Measurements from ENCODE around the gene MUC3A.
"Not testable (repeated sequence)": the region's sequence is repeated elsewhere in the genome, so short reads cannot be mapped to it uniquely, and the experiment has no call there.

MUC3A gene, protein sequence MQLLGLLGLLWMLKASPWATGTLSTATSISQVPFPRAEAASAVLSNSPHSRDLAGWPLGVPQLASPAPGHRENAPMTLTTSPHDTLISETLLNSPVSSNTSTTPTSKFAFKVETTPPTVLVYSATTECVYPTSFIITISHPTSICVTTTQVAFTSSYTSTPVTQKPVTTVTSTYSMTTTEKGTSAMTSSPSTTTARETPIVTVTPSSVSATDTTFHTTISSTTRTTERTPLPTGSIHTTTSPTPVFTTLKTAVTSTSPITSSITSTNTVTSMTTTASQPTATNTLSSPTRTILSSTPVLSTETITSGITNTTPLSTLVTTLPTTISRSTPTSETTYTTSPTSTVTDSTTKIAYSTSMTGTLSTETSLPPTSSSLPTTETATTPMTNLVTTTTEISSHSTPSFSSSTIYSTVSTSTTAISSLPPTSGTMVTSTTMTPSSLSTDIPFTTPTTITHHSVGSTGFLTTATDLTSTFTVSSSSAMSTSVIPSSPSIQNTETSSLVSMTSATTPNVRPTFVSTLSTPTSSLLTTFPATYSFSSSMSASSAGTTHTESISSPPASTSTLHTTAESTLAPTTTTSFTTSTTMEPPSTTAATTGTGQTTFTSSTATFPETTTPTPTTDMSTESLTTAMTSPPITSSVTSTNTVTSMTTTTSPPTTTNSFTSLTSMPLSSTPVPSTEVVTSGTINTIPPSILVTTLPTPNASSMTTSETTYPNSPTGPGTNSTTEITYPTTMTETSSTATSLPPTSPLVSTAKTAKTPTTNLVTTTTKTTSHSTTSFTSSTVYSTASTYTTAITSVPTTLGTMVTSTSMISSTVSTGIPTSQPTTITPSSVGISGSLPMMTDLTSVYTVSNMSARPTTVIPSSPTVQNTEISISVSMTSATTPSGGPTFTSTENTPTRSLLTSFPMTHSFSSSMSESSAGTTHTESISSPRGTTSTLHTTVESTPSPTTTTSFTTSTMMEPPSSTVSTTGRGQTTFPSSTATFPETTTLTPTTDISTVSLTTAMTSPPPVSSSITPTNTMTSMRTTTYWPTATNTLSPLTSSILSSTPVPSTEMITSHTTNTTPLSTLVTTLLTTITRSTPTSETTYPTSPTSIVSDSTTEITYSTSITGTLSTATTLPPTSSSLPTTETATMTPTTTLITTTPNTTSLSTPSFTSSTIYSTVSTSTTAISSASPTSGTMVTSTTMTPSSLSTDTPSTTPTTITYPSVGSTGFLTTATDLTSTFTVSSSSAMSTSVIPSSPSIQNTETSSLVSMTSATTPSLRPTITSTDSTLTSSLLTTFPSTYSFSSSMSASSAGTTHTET (N-terminal part only)

DNA sequence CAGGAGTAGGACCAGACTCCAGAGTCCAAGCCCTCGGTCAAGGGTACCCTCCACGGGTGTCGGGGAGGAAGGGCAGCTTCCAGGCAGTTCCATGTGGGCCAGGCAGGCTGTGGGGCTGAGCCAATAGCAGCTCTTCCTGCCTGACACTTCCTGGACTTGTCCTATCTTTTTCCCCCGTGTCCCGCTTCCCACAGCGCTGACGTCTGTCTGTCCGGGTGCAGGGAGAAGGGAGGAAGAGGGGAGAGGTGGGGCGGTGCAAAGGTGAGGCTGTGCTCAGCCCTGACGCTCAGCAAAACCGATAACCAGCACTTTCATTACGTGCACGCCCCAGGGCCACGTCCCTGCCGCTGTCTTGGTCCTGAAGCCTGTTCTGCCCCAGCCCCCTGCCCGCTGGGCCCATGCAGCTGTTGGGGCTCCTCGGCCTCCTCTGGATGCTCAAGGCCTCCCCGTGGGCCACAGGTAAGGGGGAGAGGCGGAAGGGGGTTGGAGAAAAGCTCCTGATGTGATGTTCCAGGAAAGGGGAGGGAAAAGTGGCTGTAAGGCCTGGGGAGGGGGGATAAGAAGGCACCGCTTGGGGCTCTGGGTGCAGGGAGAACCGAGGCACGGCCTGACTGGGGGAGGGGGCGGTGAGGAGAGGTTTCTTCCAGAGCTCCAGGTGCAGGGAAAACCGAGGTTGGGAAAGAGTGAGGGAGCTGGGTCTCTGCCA lies at the start of gene MUC3A:
Gene MUC3A (plus strand): TSS at position 308 of the 706 bp plus-strand sequence. CDS start 91 bp downstream, at position 399.
- DNase-seq = no peak

DNA sequence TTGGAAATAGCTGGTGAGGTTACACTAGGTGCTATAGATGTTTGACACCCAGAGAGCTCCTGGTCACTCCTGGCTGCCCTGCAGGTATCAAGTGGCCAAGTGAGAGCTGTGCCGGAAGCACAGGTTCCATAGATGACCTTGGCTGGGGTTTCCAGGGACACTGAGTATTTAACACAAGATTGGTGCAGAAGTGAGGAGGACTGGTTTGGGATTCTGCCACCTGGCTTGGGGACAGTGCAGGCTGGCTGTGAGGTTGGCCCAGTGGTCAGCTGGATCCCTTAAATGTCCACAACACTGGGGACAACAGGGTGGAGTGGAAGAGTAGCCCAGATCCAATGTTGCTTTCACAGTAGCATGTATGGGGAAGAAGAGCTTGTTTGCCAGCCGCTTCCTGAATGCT lies 48.4 kb upstream of the MUC3A start:
- DNase-seq = no peak

DNA sequence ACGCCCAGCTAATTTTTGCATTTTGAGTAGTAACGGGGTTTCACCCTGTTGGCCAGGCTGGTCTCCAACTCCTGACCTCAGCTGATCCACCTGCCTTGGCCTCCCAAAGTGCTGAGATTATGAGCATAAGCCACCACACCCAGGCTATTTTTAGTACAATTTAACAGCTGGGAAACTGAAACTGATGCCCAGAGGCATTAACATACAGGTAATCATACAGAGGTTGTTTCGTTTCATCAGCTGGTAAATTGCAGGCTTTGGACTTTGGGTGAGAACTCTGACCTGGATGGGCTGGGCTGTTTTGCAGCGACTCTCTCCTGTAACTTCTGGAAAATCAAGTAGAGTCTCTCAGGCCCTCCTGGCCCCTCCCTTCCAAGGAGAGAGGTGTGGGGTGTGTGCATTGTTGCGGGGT lies 47.4 kb upstream of the MUC3A start:
- no peak for DNase-seq

DNA sequence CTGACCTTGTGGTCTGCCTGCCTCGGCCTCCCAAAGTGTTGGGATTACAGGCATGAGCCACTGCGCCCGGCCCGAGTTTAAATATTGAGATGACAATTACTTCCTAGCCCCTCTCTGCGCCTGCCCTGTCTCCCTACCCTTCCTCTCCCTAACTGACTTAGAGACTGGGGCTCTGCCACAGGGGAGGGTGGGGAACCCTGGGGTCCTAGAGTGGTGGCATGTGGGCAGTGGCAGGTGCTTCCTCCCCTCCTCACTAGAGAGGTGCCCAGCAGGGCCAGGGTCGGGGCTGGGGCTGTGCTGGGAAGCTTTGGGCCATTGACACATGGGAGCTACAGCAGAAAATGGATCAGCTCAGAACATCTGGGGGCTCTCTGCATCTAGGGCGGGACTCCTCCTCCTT lies 46.7 kb upstream of the MUC3A start:
- no peak for DNase-seq

DNA sequence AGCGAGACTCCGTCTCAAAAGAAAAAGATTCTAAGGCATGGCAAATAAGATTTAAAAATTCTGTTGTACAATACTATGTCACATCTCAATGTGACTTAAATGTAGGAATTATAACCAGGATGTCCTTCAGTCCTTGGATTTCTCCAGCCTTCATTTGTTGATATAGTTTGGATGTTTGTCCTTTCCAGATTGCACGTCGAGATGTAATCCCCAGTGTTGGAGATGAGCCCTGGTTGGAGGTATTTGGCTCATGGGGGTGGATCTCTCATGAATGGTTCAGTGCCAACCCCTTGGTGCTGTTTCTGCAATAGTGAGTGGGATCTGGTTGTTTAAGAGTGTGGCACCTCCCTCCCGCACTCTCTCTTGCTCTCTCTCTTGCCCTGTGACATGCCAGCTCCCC lies 40.8 kb upstream of the MUC3A start:
- DNase-seq = no peak

DNA sequence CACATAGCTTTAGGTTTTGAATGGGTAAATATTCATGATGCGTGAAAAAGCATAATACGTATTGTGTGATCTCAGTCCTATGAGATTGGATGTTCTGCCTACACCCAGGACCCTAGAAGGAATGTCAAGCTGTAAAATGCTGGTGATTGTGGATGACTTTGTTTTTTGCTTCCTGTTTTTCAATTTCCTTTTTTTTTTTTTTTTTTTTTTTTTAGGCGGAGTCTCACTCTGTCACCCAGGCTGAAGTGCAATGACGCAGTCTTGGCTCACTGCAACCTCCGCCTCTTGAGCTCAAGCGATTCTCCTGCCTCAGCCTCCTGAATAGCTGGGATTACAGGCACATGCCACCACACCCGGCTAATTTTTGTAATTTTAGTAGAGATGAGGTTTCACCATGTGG lies 38.9 kb upstream of the MUC3A start:
- not testable (repeated sequence) for DNase-seq

DNA sequence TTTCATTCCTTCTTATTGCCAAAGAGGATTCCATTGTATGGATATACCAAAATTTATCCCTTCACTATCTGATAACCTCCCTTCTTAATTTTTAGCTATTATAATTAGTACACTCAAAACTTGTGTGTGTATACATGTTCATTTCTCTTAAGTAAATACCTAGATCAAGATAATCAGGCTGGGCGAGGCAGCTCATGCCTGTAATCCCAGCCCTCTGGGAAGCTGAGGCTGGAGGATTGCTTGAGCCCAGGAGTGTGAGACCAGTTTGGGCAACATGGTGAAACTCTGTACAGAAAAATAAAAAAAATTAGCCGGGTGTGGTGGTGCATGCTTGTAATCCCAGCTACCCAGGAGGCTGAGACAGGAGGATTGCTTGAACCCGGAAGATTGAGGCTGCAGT lies 37.9 kb upstream of the MUC3A start:
- no peak for DNase-seq

DNA sequence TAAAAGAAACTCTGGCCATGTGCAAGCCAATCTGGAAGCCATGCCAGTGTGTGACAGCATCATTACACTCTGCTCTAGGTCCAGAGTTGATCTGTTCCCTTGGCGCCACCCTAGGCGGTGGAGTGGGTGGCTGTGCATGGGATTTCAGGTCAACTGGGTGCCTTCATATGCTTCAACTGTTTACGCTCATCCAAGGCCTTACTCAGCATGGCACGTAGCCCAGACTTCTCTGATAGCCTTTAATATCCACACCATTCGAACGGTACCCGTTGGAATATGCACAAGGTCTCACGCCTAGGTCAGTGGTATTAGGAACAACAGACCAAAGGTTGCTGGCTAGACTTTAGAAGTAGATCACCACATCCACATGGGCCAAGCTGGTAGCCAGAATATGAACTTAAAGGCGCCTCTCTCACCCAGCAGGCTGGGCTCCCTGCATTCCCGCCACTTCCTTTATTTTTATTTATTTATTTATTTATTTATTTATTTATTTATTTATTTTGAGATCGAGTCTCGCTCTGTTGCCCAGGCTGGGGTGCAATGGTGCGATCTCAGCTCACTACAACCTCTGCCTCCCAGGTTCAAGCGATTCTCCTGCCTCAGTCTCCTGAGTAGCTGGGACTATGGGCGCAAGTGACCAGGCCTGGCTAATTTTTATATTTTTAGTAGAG lies 35.0 kb upstream of the MUC3A start:
- no peak for DNase-seq

DNA sequence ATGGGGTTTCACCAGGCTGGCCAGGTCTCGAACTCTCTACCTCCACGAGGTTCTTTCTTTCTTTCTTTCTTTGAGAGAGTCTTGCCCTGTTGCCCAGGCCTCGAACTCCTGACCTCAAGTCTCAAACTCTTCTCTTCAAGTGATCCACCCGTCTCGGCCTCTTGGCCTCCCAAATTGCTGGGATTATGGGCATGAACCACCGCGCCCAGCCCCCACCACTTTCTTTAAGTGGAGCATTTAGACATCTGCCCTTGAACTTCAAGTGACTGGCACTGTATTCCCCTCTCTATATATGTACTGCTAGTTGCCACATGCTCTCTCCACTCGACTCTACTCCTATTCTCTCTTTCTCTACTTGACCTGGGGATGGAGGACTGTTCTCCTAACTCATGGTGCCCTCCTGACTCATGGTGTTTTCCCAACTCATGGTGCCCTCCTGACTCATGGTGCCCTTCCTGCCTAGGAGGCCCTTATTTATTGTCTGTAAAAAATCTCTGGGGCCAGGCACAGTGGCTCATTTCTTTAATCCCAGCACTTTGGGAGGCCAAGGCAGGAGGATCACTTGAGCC lies 34.4 kb upstream of the MUC3A start:
- no peak for DNase-seq

DNA sequence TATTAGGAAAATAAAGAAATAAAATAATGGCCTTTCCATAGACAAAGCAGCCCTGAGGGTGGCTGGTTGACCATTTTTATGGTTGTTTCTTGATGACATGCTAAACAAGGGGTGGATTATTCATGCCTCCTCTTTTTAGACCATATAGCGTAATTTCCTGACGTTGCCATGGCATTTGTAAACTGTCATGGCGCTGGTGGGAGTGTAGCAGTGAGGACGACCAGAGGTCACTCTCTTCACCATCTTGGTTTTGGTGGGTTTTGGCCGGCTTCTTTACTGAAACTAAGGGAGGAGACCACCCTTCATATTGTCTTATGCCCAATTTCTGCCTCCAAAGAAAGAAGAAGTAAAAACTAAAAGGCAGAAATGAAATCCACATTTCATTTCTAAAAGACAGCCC lies 30.0 kb upstream of the MUC3A start:
- DNase-seq = not testable (repeated sequence)

DNA sequence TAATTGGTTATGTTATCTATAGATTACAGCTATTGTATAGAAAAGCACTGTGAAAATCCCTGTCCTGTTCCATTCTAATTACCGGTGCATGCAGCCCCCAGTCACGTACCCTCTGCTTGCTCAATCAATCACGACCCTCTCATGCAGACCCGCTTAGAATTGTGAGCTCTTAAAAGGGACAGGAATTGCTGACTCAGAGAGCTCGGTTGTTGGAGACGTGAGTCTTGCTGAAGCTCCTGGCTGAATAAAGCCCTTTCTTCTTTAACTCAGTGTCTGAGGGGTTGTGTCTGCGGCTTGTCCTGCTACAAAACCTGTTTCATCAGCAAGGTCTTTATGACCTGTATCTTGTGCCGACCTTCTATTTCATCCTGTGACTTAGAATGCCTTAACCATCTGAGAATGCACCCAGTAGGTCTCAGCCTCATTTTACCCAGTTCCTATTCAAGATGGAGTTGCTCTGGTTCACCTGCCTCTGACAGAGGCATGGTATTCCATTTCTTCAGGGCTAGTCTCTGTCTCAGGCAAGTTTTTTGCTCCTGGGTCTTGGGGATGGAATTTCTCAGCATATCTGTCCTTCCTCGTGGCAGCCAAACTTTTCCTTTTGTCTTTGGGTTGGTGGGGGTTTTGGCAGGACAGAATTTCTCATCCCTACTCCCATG lies 29.4 kb upstream of the MUC3A start:
- not testable (repeated sequence) for DNase-seq

DNA sequence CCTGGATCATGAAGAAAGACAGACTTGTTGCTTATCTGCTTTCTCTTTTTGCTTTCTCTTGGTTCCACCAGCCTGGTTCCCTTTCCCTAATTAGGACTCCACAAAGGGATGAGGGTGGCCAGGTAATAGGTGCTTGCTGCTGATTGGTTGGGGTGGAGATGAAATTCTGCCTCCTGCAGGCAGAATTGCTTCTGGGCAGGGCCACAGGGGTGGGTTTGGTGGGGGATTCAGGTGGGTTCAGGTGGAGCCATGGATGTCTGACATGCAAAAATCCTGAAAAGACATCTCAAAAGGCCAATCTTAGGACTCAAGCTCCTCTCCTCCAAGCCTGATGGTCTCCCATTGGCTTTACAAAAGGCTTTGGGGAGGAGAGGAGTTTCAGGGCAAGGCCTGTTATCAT lies 28.3 kb upstream of the MUC3A start:
- no peak for DNase-seq

DNA sequence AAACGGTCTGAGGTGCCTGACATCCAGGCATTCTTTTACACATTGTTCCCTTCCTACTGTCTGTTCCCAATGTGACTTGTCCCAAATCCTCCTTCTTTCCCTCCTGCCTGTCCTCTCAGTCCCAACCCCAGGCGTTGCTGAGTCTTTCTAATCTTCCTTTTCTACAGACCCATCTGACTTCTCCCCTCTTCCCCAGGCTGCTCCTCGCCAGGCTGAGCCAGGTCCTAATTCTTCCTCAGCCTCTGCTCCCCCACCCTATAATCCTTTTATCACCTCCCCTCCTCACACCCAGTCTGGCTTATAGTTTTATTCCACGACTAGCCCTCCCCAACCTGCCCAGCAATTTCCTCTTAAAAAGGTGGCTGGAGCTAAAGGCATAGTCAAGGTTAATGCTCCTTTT lies 25.7 kb upstream of the MUC3A start:
- DNase-seq = not testable (repeated sequence)

DNA sequence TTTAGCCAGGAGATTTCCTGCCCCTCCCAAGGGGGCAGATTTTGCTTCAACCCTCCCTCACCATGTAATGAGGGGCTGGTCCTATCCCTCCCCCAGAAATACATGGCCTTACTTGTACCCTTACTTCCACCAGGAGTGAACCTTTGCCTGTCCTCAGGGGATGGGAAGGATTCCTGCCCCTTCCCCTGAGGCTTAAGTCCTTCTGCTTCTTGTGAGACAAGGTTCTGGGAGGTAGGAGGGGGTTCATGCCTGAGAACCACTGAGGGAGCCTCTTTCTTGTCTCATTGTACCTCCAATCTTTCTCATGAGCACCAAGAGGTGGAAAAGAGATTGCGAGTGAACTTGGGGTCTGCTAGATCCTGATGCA lies 19.5 kb upstream of the MUC3A start:
- no peak for DNase-seq

DNA sequence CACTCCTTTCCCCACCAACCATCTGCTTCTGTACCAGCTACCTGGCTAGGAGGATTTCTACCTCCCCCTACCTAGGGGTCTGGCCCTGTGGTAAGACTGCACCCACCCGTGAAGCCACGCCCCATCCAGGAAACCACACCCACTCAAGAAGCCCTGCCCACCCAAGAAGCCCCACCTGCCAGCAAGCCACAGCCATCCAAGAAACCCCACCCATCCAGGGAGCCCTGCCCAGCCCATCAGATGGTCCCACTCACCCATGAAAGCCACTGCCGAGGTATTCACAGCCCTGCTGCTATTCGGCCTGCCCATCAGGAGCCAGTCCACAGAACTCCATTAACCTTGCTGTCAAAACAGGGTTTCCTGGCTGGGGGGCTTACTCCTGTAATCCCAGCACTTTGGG lies 15.6 kb upstream of the MUC3A start:
- DNase-seq = no peak

DNA sequence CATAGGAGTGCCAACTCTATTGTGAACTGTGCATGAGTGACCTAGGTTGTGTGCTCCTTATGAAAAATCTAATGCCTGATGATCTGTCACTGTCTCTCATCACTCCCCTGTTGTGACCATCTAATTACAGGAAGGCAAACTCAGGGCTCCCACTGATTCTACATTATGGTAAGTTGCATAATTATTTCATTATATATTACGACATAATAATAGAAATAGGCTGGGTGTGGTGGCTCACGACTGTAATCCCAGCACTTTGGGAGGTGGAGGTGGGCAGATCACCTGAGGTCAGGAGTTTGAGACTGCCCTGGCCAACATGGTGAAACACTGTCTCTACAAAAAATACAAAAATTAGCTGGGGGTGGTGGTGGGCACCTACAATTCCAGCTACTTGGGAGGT lies 14.0 kb upstream of the MUC3A start:
- DNase-seq = not testable (repeated sequence)

DNA sequence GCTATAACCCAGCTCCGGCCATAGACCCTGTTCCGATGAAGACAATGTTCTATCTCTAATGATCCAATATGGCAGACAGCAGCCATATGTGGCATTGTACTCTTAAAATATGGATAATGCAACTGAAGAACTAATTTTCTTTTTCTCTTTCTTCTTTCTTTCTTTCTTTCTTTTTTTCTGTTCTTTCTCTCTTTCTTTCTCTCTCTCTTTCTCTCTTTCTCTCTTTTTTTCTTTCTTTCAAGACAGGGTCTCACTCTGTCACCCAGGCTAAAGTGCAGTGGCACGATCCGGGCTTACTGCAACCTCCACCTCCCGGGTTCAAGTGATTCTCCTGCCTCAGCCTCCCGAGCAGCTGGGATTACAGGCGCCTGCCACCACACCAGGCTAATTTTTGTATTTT lies 13.2 kb upstream of the MUC3A start:
- DNase-seq = not testable (repeated sequence)

DNA sequence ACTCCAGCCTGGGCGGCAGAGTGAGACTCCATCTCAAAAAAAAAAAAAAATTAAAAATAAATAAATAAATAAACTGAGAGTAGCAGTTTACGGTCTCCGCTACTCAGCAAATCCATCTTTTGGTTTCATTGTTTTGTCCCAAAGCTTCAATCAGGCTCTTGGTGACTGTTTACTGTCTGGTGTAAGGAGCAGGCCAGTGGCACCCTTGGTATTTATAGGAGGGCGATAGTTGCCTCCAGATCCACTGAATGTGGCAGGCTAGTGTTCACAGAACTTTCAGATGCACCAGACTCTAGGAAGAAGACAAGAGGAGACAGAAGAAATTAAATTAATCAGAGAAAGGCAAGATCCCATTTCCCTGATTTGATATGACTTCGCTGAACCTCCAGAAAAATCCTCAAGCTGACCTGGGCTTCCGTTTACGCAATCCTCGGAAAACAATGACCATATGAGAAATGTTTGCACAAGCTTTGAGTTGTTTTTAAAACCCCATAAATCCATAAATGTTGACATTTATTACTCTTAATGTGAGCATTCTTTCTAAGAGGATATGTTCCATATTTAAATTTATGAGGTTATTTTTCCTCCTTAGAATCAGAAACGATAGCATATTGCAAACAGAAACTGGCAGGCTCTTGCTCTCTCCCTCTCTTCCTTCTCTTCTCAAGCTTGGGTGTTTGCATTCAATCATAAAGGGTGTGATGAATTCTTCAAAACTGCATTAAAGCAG lies 7.1 kb upstream of the MUC3A start:
- DNase-seq = no peak

DNA sequence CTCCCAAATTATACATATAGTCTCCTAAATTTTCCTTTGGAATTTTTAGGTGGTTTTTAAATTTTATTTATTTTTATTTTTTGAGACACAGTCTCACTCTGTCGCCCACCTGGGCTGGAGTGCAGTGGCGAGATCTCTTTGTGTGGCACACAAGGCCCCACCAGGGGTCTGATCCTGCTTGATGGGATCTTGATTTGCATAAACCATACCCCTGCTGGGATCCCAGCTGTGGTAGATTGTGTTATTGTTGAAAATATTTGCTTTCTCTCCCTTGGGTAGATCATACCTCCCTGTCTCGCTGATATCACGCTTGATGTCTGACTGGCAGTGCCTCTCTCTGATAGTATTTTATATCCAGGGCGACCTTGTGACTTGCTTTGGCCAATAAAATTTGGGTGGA lies 5.6 kb upstream of the MUC3A start:
- no peak for DNase-seq

DNA sequence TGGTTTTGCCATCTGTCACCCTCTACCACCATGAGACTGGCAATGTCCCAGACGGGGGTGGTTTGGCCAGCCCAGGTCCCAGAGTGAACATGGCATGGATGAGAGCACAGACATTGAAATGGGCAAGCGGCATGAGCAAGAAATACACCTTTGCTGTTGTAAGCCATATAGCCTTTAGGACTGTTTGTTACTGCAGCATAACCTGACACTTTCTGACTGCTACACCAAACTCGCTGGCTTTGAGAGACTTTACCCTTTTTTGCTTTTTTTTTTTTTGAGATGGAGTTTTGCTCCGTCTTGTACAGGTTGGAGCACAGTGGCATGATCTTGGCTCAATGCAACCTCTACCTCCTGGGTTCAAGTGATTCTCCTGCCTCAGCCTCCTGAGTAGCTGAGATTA lies 5.2 kb upstream of the MUC3A start:
- DNase-seq = no peak

Data from activated T-cell treated with anti-CD3 and anti-CD28 coated beads, Interleukin-2, amount 50 U/mL, for 1 hour (primary cell).